ENCODE results near the gene GGT1. TPM values are rescaled to one million over a fixed set of nuclear protein-coding genes. Genes with fewer than 3 reads are reported as not detected.

GGT1 gene
- total and polyA plus RNA-seq, 7 experiments from 2014 or later: 1.1 to 95.9 (median 11.7) TPM

GRCh38 chr22:24583221-24584165 lies 19.5 kb upstream of the GGT1 start:
- POLR2A ChIA-PET: interaction anchor here (0.9 kb wide), 1 partner anchor 14 kb away, joined by 3 read pairs; no protein-coding TSS in a partner anchor
- Mint-ChIP-seq H3K9me3 (no peaks in the 10 kb centered on the region), H3K4me1 (peaks cover 0 to 6% (median 0%) of the 10 kb centered on the region in 7 donors), H3K27ac (no peak overlapping the region), H3K27me3 (no peaks in the 10 kb centered on the region), H3K36me3 (peaks cover 0 to 2% (median 0%) of the 10 kb centered on the region in 5 donors), H3K4me3 (no peak overlapping the region)
- intact Hi-C loops (cut with micrococcal nuclease): no loop called here
- Histone ChIP-seq H3K27ac (ENCODE audit: low read depth, low read length) (no peak overlapping the region), H3K9me3 (ENCODE audit: control insufficient read depth in 2 of 3, low read length in 3 of 3) (no peaks in the 10 kb centered on the region), H3K4me3 (ENCODE audit: low read length) (no peak overlapping the region), H3K27me3 (ENCODE audit: control insufficient read depth in 2 of 2, insufficient read depth in 2 of 2, low read length in 2 of 2) (no peaks in the 10 kb centered on the region), H3K4me1 (ENCODE audit: control insufficient read depth in 2 of 2, insufficient read depth in 2 of 2, low read length in 2 of 2) (no peaks in the 10 kb centered on the region), H3K36me3 (ENCODE audit: control insufficient read depth in 2 of 3, insufficient read depth in 3 of 3, low read length in 3 of 3) (peaks cover 0 to 4% (median 0%) of the 10 kb centered on the region in 3 experiments)
- CTCF ChIA-PET: no interaction called here
- ATAC-seq: no peak
- DNase-seq: no peak

- CTCF ChIA-PET: no interaction called here
Observed at GRCh38 chr22:24584166-24584790, 18.7 kb upstream of the GGT1 start.

GRCh38 chr22:24584871-24585411 lies 18.1 kb upstream of the GGT1 start:
- Mint-ChIP-seq H3K27ac (no peak overlapping the region), H3K36me3 (no peaks in the 10 kb centered on the region), H3K27me3 (no peaks in the 10 kb centered on the region), H3K4me1 (peaks cover 0 to 6% (median 0%) of the 10 kb centered on the region in 7 donors), H3K9me3 (no peaks in the 10 kb centered on the region), H3K4me3 (no peak overlapping the region)
- CTCF ChIA-PET: no interaction called here
- H3K27ac ChIP-seq (ENCODE audit: low read depth, low read length): no peak overlapping the region
- no peak overlapping the region for H3K4me3 ChIP-seq (ENCODE audit: low read length)
- DNase-seq: no peak
- H3K9me3 ChIP-seq (ENCODE audit: control insufficient read depth in 2 of 3, low read length in 3 of 3): no peaks in the 10 kb centered on the region
- H3K36me3 ChIP-seq (ENCODE audit: control insufficient read depth in 2 of 3, insufficient read depth in 3 of 3, low read length in 3 of 3): peaks cover 0 to 7% (median 0%) of the 10 kb centered on the region in 3 experiments
- H3K27me3 ChIP-seq (ENCODE audit: control insufficient read depth in 2 of 2, insufficient read depth in 2 of 2, low read length in 2 of 2): no peaks in the 10 kb centered on the region
- intact Hi-C loops (cut with micrococcal nuclease): no loop called here
- POLR2A ChIA-PET: no interaction called here
- ATAC-seq: no peak
- H3K4me1 ChIP-seq (ENCODE audit: control insufficient read depth in 2 of 2, insufficient read depth in 2 of 2, low read length in 2 of 2): no peaks in the 10 kb centered on the region

More at GRCh38 chr22:24584166-24584790, 18.7 kb upstream of the GGT1 start:
- Histone ChIP-seq H3K4me3 (ENCODE audit: low read length) (no peak overlapping the region), H3K4me1 (ENCODE audit: control insufficient read depth in 2 of 2, insufficient read depth in 2 of 2, low read length in 2 of 2) (no peaks in the 10 kb centered on the region), H3K36me3 (ENCODE audit: control insufficient read depth in 2 of 3, insufficient read depth in 3 of 3, low read length in 3 of 3) (peaks cover 0 to 7% (median 0%) of the 10 kb centered on the region in 3 experiments), H3K9me3 (ENCODE audit: control insufficient read depth in 2 of 3, low read length in 3 of 3) (no peaks in the 10 kb centered on the region), H3K27me3 (ENCODE audit: control insufficient read depth in 2 of 2, insufficient read depth in 2 of 2, low read length in 2 of 2) (no peaks in the 10 kb centered on the region), H3K27ac (ENCODE audit: low read depth, low read length) (no peak overlapping the region)
- H3K9me3 Mint-ChIP-seq: no peaks in the 10 kb centered on the region
- H3K4me1 Mint-ChIP-seq: peaks cover 0 to 6% (median 0%) of the 10 kb centered on the region in 7 donors
- DNase-seq (no peak), ATAC-seq (no peak)
- no peak overlapping the region for H3K27ac Mint-ChIP-seq
- POLR2A ChIA-PET: interaction anchor here (0.9 kb wide), 1 partner anchor 13 kb away, joined by 3 read pairs; no protein-coding TSS in a partner anchor
- H3K4me3 Mint-ChIP-seq: no peak overlapping the region
- intact Hi-C loops (cut with micrococcal nuclease): no loop called here
- H3K36me3 Mint-ChIP-seq: no peaks in the 10 kb centered on the region
- H3K27me3 Mint-ChIP-seq: no peaks in the 10 kb centered on the region

GRCh38 chr22:24585461-24585860 lies 17.5 kb upstream of the GGT1 start:
- Histone ChIP-seq H3K36me3 (ENCODE audit: control insufficient read depth in 2 of 3, insufficient read depth in 3 of 3, low read length in 3 of 3) (peaks cover 0 to 7% (median 0%) of the 10 kb centered on the region in 3 experiments), H3K27me3 (ENCODE audit: control insufficient read depth in 2 of 2, insufficient read depth in 2 of 2, low read length in 2 of 2) (no peaks in the 10 kb centered on the region), H3K9me3 (ENCODE audit: control insufficient read depth in 2 of 3, low read length in 3 of 3) (no peaks in the 10 kb centered on the region), H3K4me3 (ENCODE audit: low read length) (no peak overlapping the region), H3K4me1 (ENCODE audit: control insufficient read depth in 2 of 2, insufficient read depth in 2 of 2, low read length in 2 of 2) (no peaks in the 10 kb centered on the region), H3K27ac (ENCODE audit: low read depth, low read length) (no peak overlapping the region)
- peaks cover 0 to 6% (median 0%) of the 10 kb centered on the region in 7 donors for H3K4me1 Mint-ChIP-seq
- ChIA-PET POLR2A (no interaction called here), CTCF (no interaction called here)
- intact Hi-C loops (cut with micrococcal nuclease): no loop called here
- H3K4me3 Mint-ChIP-seq: no peak overlapping the region
- H3K27ac Mint-ChIP-seq: no peak overlapping the region
- ATAC-seq: no peak
- H3K36me3 Mint-ChIP-seq: peaks cover 0 to 3% (median 0%) of the 10 kb centered on the region in 5 donors
- DNase-seq: no peak
- peaks cover 0 to under 1% (median 0%) of the 10 kb centered on the region in 5 donors for H3K27me3 Mint-ChIP-seq
- H3K9me3 Mint-ChIP-seq: no peaks in the 10 kb centered on the region

- Histone ChIP-seq H3K4me3 (ENCODE audit: low read length) (no peak overlapping the region), H3K27me3 (ENCODE audit: control insufficient read depth in 2 of 2, insufficient read depth in 2 of 2, low read length in 2 of 2) (no peaks in the 10 kb centered on the region), H3K27ac (ENCODE audit: low read depth, low read length) (no peak overlapping the region), H3K36me3 (ENCODE audit: control insufficient read depth in 2 of 3, insufficient read depth in 3 of 3, low read length in 3 of 3) (peaks cover 0 to 7% (median 0%) of the 10 kb centered on the region in 3 experiments), H3K4me1 (ENCODE audit: control insufficient read depth in 2 of 2, insufficient read depth in 2 of 2, low read length in 2 of 2) (no peaks in the 10 kb centered on the region), H3K9me3 (ENCODE audit: control insufficient read depth in 2 of 3, low read length in 3 of 3) (no peaks in the 10 kb centered on the region)
- H3K9me3 Mint-ChIP-seq: no peaks in the 10 kb centered on the region
- intact Hi-C loops (cut with micrococcal nuclease): no loop called here
- no peak overlapping the region for H3K27ac Mint-ChIP-seq
- H3K27me3 Mint-ChIP-seq: peaks cover 0 to 6% (median 4%) of the 10 kb centered on the region in 5 donors
- peaks cover 0 to 6% (median 0%) of the 10 kb centered on the region in 7 donors for H3K4me1 Mint-ChIP-seq
- no peak for ATAC-seq
- H3K4me3 Mint-ChIP-seq: no peak overlapping the region
- POLR2A ChIA-PET: no interaction called here
- no peak for DNase-seq
- CTCF ChIA-PET: no interaction called here
- peaks cover 0 to 8% (median 0%) of the 10 kb centered on the region in 5 donors for H3K36me3 Mint-ChIP-seq
Observed at GRCh38 chr22:24585927-24586546, 17.0 kb upstream of the GGT1 start.

- H3K27ac ChIP-seq (ENCODE audit: low read depth, low read length): no peak overlapping the region
- no peak overlapping the region for H3K4me3 ChIP-seq (ENCODE audit: low read length)
- H3K27me3 ChIP-seq (ENCODE audit: control insufficient read depth in 2 of 2, insufficient read depth in 2 of 2, low read length in 2 of 2): no peaks in the 10 kb centered on the region
- H3K9me3 ChIP-seq (ENCODE audit: control insufficient read depth in 2 of 3, low read length in 3 of 3): no peaks in the 10 kb centered on the region
- no peaks in the 10 kb centered on the region for H3K4me1 ChIP-seq (ENCODE audit: control insufficient read depth in 2 of 2, insufficient read depth in 2 of 2, low read length in 2 of 2)
- intact Hi-C loops (cut with micrococcal nuclease): no loop called here
- H3K27ac Mint-ChIP-seq: no peak overlapping the region
- H3K4me1 Mint-ChIP-seq: peaks cover 0 to 8% (median 2%) of the 10 kb centered on the region in 7 donors
- peaks cover 0 to 9% (median 4%) of the 10 kb centered on the region in 5 donors for H3K27me3 Mint-ChIP-seq
- no peak overlapping the region for H3K4me3 Mint-ChIP-seq
- H3K36me3 Mint-ChIP-seq: peaks cover 0 to 9% (median 0%) of the 10 kb centered on the region in 5 donors
- DNase-seq (no peak), ATAC-seq (no peak)
- H3K36me3 ChIP-seq (ENCODE audit: control insufficient read depth in 2 of 3, insufficient read depth in 3 of 3, low read length in 3 of 3): peaks cover 0 to 7% (median 0%) of the 10 kb centered on the region in 3 experiments
- H3K9me3 Mint-ChIP-seq: no peaks in the 10 kb centered on the region
- CTCF ChIA-PET: no interaction called here
- POLR2A ChIA-PET: no interaction called here
Observed at GRCh38 chr22:24587251-24587650, 15.7 kb upstream of the GGT1 start.
